ENCODE measurements around the gene CRIM1. TPM values are rescaled to one million over a fixed set of nuclear protein-coding genes. Genes with fewer than 3 reads are reported as not detected.

Gene CRIM1
- polyA plus RNA-seq, 4 donors: 0.89 to 26.2 (median 9.2) TPM

GRCh38 chr2:36371928-36372391 is 16.4 kb downstream of the CRIM1 start:
- Histone ChIP-seq H3K27me3 (ENCODE audit: control insufficient read depth in 3 of 3, insufficient read depth in 3 of 3, low read length in 3 of 3) (no peaks in the 10 kb centered on the region), H3K36me3 (ENCODE audit: control insufficient read depth in 3 of 3, insufficient read depth in 2 of 3, low read depth in 1 of 3, low read length in 3 of 3) (no peaks in the 10 kb centered on the region), H3K4me1 (ENCODE audit: control insufficient read depth in 3 of 3, insufficient read depth in 2 of 3, low read depth in 1 of 3, low read length in 2 of 3) (peaks cover 9 to 56% (median 41%) of the 10 kb centered on the region in 3 donors), H3K9me3 (ENCODE audit: control insufficient read depth in 2 of 2, insufficient read depth in 1 of 2, low read depth in 1 of 2, low read length in 1 of 2) (no peaks in the 10 kb centered on the region), H3K4me3 (ENCODE audit: low read depth in 1 of 3, low read length in 3 of 3) (no peak overlapping the region), H3K27ac (ENCODE audit: low read depth in 1 of 3, low read length in 2 of 3) (peak overlapping the region in 1 of 3 donors; percentile 65)
- no peak for FAIRE-seq
- peak in 1 of 2 donors; percentile 19 for DNase-seq
- WGBS, 3 donors: 16 to 43% (median 30%) methylated on average over 2 of the region's 2 CpGs

DNA sequence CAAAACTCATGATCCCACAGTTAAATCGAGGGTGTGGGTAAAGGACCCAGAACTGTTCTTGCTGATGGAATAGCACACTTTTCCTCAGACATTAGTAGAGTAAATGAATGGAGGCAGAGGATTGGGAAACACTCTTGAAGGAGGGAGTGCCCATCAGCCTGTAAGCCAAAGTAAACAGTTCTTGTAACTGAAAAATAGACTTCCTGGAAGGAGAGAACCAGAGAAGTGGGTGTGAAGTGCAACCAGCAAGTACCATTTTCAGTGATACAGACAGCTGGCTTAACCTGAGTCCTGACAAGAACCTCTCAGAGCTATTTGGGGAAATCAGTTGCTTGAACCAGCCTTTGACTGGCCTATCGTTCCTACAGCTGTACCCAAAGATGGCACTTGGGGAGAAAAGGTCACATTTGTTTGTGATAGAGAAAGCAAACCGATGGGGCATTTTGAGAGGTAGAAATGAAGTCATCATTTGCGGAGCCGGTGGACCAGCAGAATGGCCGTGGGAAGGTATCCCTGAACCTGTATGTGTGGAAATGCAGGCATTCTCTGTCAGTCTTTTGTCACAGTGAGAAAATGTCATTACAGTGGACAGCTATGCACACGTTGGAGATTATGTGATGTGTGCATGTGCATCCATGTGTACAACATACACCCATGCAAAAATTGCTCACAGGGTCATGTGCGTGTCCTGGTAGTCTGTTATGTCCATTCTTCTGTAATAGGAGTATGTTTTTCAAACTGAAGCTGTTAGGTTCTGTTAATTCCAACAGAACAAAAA is 17.8 kb downstream of the CRIM1 start:
- no peak for FAIRE-seq
- H3K4me1 ChIP-seq (ENCODE audit: control insufficient read depth in 3 of 3, insufficient read depth in 2 of 3, low read depth in 1 of 3, low read length in 2 of 3): peaks cover 9 to 46% (median 36%) of the 10 kb centered on the region in 3 donors
- WGBS, 3 donors: 41 to 62% (median 46%) methylated on average over 8 of the region's 8 CpGs

GRCh38 chr2:36374585-36374984 is 19.0 kb downstream of the CRIM1 start:
- WGBS, 3 donors: 81 to 86% (median 85%) methylated on average over 3 of the region's 3 CpGs

More for the DNA sequence above, 17.8 kb downstream of the CRIM1 start:
- Histone ChIP-seq H3K4me3 (ENCODE audit: low read depth in 1 of 3, low read length in 3 of 3) (no peak overlapping the region), H3K9me3 (ENCODE audit: control insufficient read depth in 2 of 2, insufficient read depth in 1 of 2, low read depth in 1 of 2, low read length in 1 of 2) (no peaks in the 10 kb centered on the region), H3K36me3 (ENCODE audit: control insufficient read depth in 3 of 3, insufficient read depth in 2 of 3, low read depth in 1 of 3, low read length in 3 of 3) (no peaks in the 10 kb centered on the region), H3K27ac (ENCODE audit: low read depth in 1 of 3, low read length in 2 of 3) (peak overlapping the region in 2 of 3 donors; percentile 26 to 55), H3K27me3 (ENCODE audit: control insufficient read depth in 3 of 3, insufficient read depth in 3 of 3, low read length in 3 of 3) (no peaks in the 10 kb centered on the region)
- peak; percentile 67 to 77 for DNase-seq

DNA sequence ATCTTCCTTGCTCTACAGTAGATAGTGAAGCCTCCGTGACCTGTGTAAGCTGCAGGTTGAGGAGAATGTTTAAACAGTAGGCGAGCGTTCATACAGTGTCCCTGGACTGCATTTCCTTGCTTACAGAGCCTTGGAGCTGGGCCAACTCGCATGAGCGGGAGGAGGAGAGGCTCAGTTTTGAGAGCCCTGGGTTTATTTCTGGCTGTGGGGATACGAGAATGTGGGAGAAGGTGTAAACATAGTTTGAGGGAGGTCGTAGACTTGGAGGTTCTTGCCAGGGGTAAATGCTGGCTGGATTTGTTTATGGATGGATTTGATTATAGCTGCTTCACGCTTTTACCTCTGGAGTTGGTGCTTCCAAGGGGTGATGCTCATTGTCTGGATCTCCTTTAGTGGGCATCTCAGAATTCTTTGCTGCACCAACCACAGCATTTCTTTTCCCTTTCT is 20.8 kb downstream of the CRIM1 start:
- WGBS, 3 donors: 16 to 31% (median 30%) methylated on average over 8 of the region's 8 CpGs
- no peak overlapping the region for H3K4me3 ChIP-seq (ENCODE audit: low read depth in 1 of 3, low read length in 3 of 3)
- no peak for FAIRE-seq
- H3K36me3 ChIP-seq (ENCODE audit: control insufficient read depth in 3 of 3, insufficient read depth in 2 of 3, low read depth in 1 of 3, low read length in 3 of 3): peaks cover 0 to 5% (median 0%) of the 10 kb centered on the region in 3 donors
- H3K4me1 ChIP-seq (ENCODE audit: control insufficient read depth in 3 of 3, insufficient read depth in 2 of 3, low read depth in 1 of 3, low read length in 2 of 3): peaks cover 7 to 57% (median 32%) of the 10 kb centered on the region in 3 donors
- no peaks in the 10 kb centered on the region for H3K27me3 ChIP-seq (ENCODE audit: control insufficient read depth in 3 of 3, insufficient read depth in 3 of 3, low read length in 3 of 3)
- DNase-seq: peak; percentile 77 to 78
- peak overlapping the region in 2 of 3 donors; percentile 14 to 16 for H3K27ac ChIP-seq (ENCODE audit: low read depth in 1 of 3, low read length in 2 of 3)
- H3K9me3 ChIP-seq (ENCODE audit: control insufficient read depth in 2 of 2, insufficient read depth in 1 of 2, low read depth in 1 of 2, low read length in 1 of 2): no peaks in the 10 kb centered on the region

More at GRCh38 chr2:36374585-36374984, 19.0 kb downstream of the CRIM1 start:
- Histone ChIP-seq H3K4me1 (ENCODE audit: control insufficient read depth in 3 of 3, insufficient read depth in 2 of 3, low read depth in 1 of 3, low read length in 2 of 3) (peaks cover 7 to 49% (median 34%) of the 10 kb centered on the region in 3 donors), H3K27me3 (ENCODE audit: control insufficient read depth in 3 of 3, insufficient read depth in 3 of 3, low read length in 3 of 3) (no peaks in the 10 kb centered on the region), H3K4me3 (ENCODE audit: low read depth in 1 of 3, low read length in 3 of 3) (no peak overlapping the region), H3K36me3 (ENCODE audit: control insufficient read depth in 3 of 3, insufficient read depth in 2 of 3, low read depth in 1 of 3, low read length in 3 of 3) (no peaks in the 10 kb centered on the region), H3K27ac (ENCODE audit: low read depth in 1 of 3, low read length in 2 of 3) (no peak overlapping the region), H3K9me3 (ENCODE audit: control insufficient read depth in 2 of 2, insufficient read depth in 1 of 2, low read depth in 1 of 2, low read length in 1 of 2) (no peaks in the 10 kb centered on the region)
- DNase-seq: no peak
- no peak for FAIRE-seq

- no peak for FAIRE-seq
- WGBS, 3 donors: 35 to 58% (median 36%) methylated on average over 5 of the region's 5 CpGs
Measured at GRCh38 chr2:36376992-36377738, 21.6 kb downstream of the CRIM1 start.

DNA sequence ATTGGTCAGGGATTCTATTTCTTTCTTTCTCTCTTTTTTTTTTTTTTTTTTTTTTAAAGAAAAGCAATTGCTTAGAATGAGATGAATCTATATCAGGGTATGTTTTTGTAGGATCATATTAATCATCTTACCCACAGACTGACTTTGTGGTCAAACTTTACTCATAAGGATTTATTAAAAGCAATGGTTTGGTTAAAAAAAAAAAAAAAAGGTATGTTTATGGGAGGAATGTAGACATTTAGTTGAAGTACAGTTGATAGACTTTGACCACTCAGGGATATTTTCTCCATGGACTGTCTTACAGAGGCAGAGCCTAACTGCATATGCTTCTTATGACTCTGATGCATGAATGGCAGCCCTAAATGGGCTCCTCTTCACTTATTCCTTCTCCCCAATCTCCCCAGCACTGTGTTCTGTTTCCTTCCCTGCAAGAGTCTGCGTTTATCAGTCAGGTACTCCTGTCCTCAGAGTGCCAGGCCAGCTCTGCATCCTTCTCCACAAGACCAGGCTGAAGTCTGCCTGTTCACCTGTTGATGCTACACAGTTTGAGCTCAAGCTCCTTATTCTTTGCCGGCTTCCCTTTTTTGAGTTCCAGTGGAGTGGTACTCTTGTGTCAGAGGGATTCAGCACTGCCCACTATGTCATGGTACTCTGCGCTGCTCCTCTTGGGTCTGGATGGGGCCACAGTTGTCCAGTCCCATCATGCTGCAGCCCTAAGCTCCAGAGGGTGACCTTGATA is 24.3 kb downstream of the CRIM1 start:
- H3K27me3 ChIP-seq (ENCODE audit: control insufficient read depth in 3 of 3, insufficient read depth in 3 of 3, low read length in 3 of 3): no peaks in the 10 kb centered on the region
- DNase-seq (no peak), FAIRE-seq (no peak)
- H3K4me3 ChIP-seq (ENCODE audit: low read depth in 1 of 3, low read length in 3 of 3): no peak overlapping the region
- 80 to 91% (median 88%) methylated on average over 3 of the region's 3 CpGs for WGBS, 3 donors
- H3K36me3 ChIP-seq (ENCODE audit: control insufficient read depth in 3 of 3, insufficient read depth in 2 of 3, low read depth in 1 of 3, low read length in 3 of 3): peaks cover 0 to 13% (median 0%) of the 10 kb centered on the region in 3 donors
- peaks cover 0 to 42% (median 8%) of the 10 kb centered on the region in 3 donors for H3K4me1 ChIP-seq (ENCODE audit: control insufficient read depth in 3 of 3, insufficient read depth in 2 of 3, low read depth in 1 of 3, low read length in 2 of 3)
- peak overlapping the region in 1 of 3 donors; percentile 40 for H3K27ac ChIP-seq (ENCODE audit: low read depth in 1 of 3, low read length in 2 of 3)
- no peaks in the 10 kb centered on the region for H3K9me3 ChIP-seq (ENCODE audit: control insufficient read depth in 2 of 2, insufficient read depth in 1 of 2, low read depth in 1 of 2, low read length in 1 of 2)

More at GRCh38 chr2:36376992-36377738, 21.6 kb downstream of the CRIM1 start:
- H3K36me3 ChIP-seq (ENCODE audit: control insufficient read depth in 3 of 3, insufficient read depth in 2 of 3, low read depth in 1 of 3, low read length in 3 of 3): peaks cover 0 to 9% (median 0%) of the 10 kb centered on the region in 3 donors
- peaks cover 5 to 58% (median 23%) of the 10 kb centered on the region in 3 donors for H3K4me1 ChIP-seq (ENCODE audit: control insufficient read depth in 3 of 3, insufficient read depth in 2 of 3, low read depth in 1 of 3, low read length in 2 of 3)
- H3K9me3 ChIP-seq (ENCODE audit: control insufficient read depth in 2 of 2, insufficient read depth in 1 of 2, low read depth in 1 of 2, low read length in 1 of 2): no peaks in the 10 kb centered on the region
- no peaks in the 10 kb centered on the region for H3K27me3 ChIP-seq (ENCODE audit: control insufficient read depth in 3 of 3, insufficient read depth in 3 of 3, low read length in 3 of 3)
- peak overlapping the region in 1 of 3 donors; percentile 43 for H3K27ac ChIP-seq (ENCODE audit: low read depth in 1 of 3, low read length in 2 of 3)
- H3K4me3 ChIP-seq (ENCODE audit: low read depth in 1 of 3, low read length in 3 of 3): no peak overlapping the region
- peak; percentile 46 to 81 for DNase-seq

DNA sequence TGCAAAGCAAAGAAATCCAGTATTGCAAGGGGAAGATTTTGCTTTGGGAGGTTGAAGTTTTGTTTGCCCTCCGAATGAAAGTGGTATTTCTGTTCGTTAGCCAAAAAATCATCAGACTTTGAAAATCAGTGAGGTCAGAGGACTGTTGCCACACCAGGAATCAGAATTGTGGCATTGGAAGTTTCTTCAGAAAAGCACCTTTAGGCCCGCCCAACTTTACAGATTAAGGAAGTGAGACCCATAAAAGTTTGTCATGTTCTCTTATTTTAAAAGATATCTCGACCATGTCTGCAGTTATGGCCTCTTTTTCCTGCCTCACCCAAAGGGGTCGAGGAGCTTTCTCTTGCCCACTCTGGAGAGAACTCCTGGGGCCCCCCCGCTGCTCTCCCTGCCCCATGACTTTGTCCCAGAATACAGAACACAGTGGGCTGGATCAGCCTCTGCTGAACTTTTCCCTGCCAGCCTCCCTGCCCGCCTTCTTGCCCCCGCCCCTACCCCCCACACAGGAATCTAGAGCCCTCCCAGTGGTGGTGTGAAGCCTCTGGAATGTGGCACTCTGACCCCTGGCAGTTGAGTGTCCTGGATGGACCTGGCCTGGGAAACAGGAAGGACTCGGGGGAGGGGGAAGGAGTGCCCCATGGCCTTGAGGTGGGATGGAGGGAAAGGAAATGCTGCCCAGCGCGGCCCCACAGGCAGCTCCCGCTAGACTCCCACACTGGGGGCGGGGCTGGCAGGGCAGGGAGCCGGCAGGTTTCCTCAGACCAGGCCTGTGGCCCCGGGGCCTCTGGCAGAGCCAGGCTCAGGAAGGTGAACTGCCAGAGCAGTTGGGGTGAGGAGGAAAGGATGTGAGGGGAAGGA is 25.3 kb downstream of the CRIM1 start:
- peaks cover 0 to 40% (median 8%) of the 10 kb centered on the region in 3 donors for H3K4me1 ChIP-seq (ENCODE audit: control insufficient read depth in 3 of 3, insufficient read depth in 2 of 3, low read depth in 1 of 3, low read length in 2 of 3)
- peak overlapping the region in 2 of 3 donors; percentile 12 to 51 for H3K27ac ChIP-seq (ENCODE audit: low read depth in 1 of 3, low read length in 2 of 3)
- DNase-seq (peak; percentile 66 to 84), FAIRE-seq (no peak)
- no peaks in the 10 kb centered on the region for H3K9me3 ChIP-seq (ENCODE audit: control insufficient read depth in 2 of 2, insufficient read depth in 1 of 2, low read depth in 1 of 2, low read length in 1 of 2)
- H3K27me3 ChIP-seq (ENCODE audit: control insufficient read depth in 3 of 3, insufficient read depth in 3 of 3, low read length in 3 of 3): no peaks in the 10 kb centered on the region
- no peak overlapping the region for H3K4me3 ChIP-seq (ENCODE audit: low read depth in 1 of 3, low read length in 3 of 3)
- WGBS, 3 donors: 19 to 53% (median 43%) methylated on average over 15 of the region's 15 CpGs
- H3K36me3 ChIP-seq (ENCODE audit: control insufficient read depth in 3 of 3, insufficient read depth in 2 of 3, low read depth in 1 of 3, low read length in 3 of 3): peaks cover 0 to 13% (median 0%) of the 10 kb centered on the region in 3 donors
